Measurements from ENCODE around the gene USP11.

- TF ChIP-seq FOXA1 (IDR thresholded peaks at IDR 0.05), result no peak
- no peak for TF ChIP-seq SP1 (IDR thresholded peaks at IDR 0.05)
- no peak for TF ChIP-seq ARNT (IDR thresholded peaks at IDR 0.05)
- no peak for TF ChIP-seq L3MBTL2 (conservative IDR thresholded peaks at IDR 0.05)
- TF ChIP-seq FOXK2 (IDR thresholded peaks at IDR 0.05), result no peak
- no peak for TF ChIP-seq TARDBP (IDR thresholded peaks at IDR 0.05)
- TF ChIP-seq BHLHE40 (IDR thresholded peaks at IDR 0.05; ENCODE audit: borderline replicate concordance), result no peak
- no peak for TF ChIP-seq LEF1 (IDR thresholded peaks at IDR 0.05; ENCODE audit: borderline replicate concordance)
- no peak for TF ChIP-seq HDGF (IDR thresholded peaks at IDR 0.05; ENCODE audit: borderline replicate concordance)
- TF ChIP-seq ELF4 (IDR thresholded peaks at IDR 0.05), result no peak
- no peak for TF ChIP-seq NFRKB (IDR thresholded peaks at IDR 0.05)
- TF ChIP-seq SUZ12 (IDR thresholded peaks at IDR 0.05), result no peak
- no peak for TF ChIP-seq PKNOX1 (IDR thresholded peaks at IDR 0.05)
These were observed 6.1 kb upstream of the USP11 start for GRCh38 chrX:47226531-47227333.
